GM21786 (cell line): Measurements from ENCODE around the gene EPHX1.

Experiments
- ATAC-seq: cut with Tn5 transposase; IDR thresholded peaks from one replicate; pipeline ENCODE4 v1.9.1; 2021; ENCODE audit not compliant: unreplicated experiment

The EPHX1 gene

GRCh38 chr1:225840713-225841112, 30.8 kb downstream of the EPHX1 start:
- ATAC-seq, result no peak

GRCh38 chr1:225842074-225842473, 32.1 kb downstream of the EPHX1 start:
- no peak for ATAC-seq

- ATAC-seq, result no peak
These were observed 33.0 kb downstream of the EPHX1 start for GRCh38 chr1:225842788-225843425.

- no peak for ATAC-seq
These were observed 33.5 kb downstream of the EPHX1 start for GRCh38 chr1:225843426-225843795.

GRCh38 chr1:225844236-225845061, 34.5 kb downstream of the EPHX1 start:
- ATAC-seq, result no peak

- no peak for ATAC-seq
These were observed 35.2 kb downstream of the EPHX1 start for GRCh38 chr1:225845097-225845496.

GRCh38 chr1:225845571-225846259, 35.8 kb downstream of the EPHX1 start:
- no peak for ATAC-seq

GRCh38 chr1:225846331-225847310, 36.7 kb downstream of the EPHX1 start:
- ATAC-seq, result no peak

- peak; percentile 1 for ATAC-seq
These were observed 37.7 kb downstream of the EPHX1 start for GRCh38 chr1:225847610-225848009.

- ATAC-seq, result peak; percentile 68
These were observed 38.4 kb downstream of the EPHX1 start for GRCh38 chr1:225848030-225848955.

GRCh38 chr1:225849925-225850324, 40.0 kb downstream of the EPHX1 start:
- ATAC-seq, result no peak

GRCh38 chr1:225850370-225850769, 40.4 kb downstream of the EPHX1 start:
- ATAC-seq, result no peak

- peak; percentile 49 for ATAC-seq
These were observed 41.9 kb downstream of the EPHX1 start for GRCh38 chr1:225851805-225852204.

GRCh38 chr1:225852413-225853124, 42.6 kb downstream of the EPHX1 start:
- no peak for ATAC-seq

- ATAC-seq, result no peak
These were observed 43.5 kb downstream of the EPHX1 start for GRCh38 chr1:225853441-225853840.

GRCh38 chr1:225855503-225856300, 45.8 kb downstream of the EPHX1 start:
- no peak for ATAC-seq

GRCh38 chr1:225857256-225857655, 47.3 kb downstream of the EPHX1 start:
- no peak for ATAC-seq

- ATAC-seq, result no peak
These were observed 49.2 kb downstream of the EPHX1 start for GRCh38 chr1:225859151-225859550.
